DMS 273 (cell line): ENCODE data around the gene NCKAP1.
"Not testable (repeated sequence)": the region's sequence is repeated elsewhere in the genome, so short reads cannot be mapped to it uniquely, and the experiment has no call there.

ENCODE experiments used
- DNase-seq: peaks from one replicate; lab custom pipeline; 2025; ENCODE audit not compliant: unreplicated experiment; lab: John Stamatoyannopoulos, UW

NCKAP1 gene

DNA sequence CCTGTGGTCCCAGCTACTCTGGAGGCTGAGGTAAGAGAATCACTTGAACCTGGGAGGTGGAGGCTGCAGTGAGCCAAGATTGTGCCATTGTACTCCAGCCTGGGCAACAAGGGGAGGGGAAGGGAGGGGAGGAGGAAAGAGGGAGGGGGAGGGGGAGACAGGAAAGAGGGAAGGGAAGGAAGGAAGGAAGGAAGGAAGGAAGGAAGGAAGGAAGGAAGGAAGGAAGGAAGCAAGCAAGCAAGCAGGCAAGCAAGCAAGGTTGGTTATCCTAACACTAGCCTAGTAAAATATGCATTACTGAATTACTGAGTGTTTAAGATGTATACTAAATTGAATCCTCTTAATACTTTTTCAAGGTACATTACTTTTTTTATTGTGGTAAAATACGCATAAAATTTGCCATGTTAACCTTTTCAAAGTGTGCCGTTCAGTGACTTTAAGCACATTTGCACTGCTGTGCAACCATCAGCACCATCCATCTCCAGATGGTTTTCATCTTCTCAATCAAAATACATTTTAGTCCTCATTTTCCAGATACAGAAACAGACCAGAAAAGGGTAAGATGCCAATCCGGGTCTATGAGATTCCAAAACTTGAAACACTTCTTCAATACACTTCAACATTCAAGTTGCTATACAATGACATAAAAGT, 28.9 kb downstream of the NCKAP1 start:
- no peak for DNase-seq

DNA sequence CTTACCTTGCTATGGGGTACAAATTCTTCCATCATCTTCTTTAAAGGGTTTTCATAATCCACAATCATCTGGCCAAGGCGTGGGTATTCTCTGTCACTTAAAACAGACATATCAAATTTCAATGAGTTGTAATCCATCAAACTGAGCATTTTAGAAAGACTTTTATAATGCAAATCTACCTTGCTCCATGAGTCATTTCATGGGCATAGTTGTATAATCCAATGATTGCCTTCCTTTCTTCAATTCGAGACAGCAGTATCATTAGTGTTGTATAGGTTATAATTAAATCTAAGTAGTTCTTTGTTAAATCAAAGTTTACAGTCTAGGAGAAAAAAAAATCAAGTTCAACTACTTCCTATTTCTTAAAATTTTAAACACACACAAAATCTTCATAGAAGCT, 36.3 kb downstream of the NCKAP1 start:
- no peak for DNase-seq

DNA sequence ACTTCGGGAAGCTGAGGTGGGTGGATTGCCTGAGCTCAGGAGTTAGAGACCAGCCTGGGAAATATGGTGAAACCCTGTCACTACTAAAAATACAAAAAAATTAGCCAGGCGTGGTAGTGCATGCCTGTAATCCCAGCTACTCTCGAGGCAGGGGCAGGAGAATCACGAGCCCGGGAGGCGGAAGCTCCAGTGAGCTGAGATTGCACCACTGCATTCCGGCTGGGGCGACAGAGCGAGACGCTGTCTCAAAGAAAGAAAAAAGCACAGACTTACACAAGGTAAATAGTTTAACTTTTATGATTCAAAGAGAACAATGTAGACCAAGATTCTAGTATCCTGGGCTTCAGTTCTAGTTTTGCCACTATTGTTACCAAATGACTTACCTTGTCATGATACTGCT, 37.4 kb downstream of the NCKAP1 start:
- no peak for DNase-seq

DNA sequence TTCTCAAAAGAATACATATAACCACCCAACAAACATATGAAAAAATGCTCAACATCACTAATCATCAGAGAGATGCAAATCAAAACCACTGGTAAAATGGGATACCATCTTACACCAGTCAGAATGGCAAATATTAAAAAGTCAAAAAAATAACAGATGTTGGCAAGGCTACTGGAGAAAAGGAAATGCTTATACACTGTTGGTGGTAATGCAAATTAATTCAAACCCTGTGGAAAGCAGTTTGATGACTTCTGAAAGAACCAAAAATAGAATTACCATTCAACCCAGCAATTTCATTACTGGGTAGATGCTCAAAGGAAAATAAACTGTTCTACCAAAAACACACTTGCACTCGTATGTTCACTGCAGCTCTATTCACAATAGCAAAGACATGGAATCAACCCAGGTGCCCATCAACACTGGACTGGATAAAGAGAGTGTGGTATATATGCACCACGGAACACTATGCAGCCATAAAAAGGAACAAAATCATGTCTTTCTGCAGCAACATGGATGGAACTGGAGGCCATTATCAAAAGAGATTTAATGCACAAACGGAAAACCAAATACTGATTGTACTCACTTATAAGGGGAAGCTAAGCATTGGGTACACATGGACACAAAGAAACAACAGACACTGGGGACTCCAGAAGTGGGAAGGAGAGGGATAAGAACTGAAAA, 38.8 kb downstream of the NCKAP1 start:
- DNase-seq = no peak

DNA sequence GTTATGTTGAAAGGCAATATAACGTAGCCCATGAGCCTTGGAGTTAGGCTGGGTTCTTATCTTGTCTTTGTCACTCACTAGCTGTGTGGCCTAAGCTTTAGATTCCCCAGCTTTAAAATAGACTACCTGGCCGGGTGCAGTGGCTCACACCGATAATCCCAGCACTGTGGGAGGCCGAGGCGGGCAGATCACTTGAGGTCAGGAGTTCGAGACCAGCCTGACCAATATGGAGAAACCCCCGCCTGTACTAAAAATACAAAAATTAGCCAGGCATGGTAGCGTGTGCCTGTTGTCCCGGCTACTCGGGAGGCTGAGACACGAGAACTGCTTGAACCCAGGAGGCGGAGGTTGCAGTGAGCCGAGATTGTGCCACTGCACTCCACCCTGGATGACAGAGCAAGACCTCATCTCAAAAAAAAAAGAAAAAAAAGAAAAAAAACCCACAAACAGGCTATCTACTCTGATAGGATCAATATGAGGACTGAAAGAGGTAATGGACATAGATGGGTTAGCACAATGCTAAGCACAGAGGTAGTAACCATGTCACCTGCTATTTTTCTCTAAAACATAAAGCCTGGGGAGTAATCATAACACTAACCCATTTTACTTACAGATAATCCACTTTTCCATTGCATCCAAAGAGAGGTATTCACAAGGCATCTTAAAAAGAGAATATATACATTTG, 43.9 kb downstream of the NCKAP1 start:
- no peak for DNase-seq

DNA sequence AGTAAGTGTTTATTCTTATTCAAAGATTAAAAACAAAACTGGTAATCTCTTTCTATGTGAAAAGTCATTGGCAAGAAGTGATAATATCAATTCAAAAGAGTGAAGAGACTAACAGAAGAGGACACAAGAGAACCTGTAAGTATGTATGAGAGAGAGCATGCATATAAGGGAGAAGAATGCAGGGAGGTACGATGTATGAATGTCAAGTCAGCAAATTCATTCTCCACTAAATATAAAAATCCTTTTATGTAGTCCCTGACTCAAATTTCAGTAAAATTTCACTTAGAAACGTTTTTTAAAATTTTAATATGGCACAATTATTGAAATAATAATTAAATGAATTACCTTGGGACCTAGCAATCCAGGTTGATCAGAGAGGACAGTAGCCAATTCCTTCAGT, 55.3 kb downstream of the NCKAP1 start:
- DNase-seq = no peak

DNA sequence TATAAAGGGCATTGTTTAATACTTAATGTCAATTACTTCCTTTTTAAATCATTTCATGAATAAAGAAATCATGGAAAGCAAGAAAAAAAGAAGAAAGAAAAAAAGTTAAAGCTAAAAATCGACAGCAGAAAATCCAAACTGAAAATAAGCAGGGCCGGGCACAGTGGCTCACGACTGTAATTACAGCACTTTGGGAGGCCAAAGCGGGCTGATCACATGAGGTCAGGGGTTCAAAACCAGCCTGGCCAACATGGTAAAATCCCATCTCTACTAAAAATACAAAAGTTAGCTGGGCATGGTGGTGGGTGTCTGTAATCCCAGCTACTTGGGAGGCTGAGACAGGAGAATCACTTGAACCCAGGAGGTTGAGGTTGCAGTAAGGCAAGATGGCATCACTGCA, 56.8 kb downstream of the NCKAP1 start:
- peak; percentile 6 for DNase-seq

DNA sequence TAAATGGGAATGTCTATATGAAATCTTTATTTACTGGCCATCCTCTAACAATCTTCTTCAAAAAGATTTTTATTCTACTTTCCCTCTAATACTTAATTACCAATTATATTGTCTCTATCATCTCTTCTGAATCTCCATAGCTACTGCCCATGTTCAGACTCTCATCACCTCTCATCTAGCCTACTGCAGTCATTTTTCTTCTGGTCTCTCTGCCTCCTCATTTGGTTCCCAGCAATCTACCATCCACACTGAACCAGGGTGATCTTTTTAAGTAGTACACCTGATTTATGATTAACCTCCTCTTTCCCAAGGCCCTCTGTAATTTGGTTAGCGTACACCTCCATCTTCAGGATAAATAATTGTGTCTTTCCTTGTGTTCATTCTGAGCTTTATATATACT, 57.6 kb downstream of the NCKAP1 start:
- no peak for DNase-seq

DNA sequence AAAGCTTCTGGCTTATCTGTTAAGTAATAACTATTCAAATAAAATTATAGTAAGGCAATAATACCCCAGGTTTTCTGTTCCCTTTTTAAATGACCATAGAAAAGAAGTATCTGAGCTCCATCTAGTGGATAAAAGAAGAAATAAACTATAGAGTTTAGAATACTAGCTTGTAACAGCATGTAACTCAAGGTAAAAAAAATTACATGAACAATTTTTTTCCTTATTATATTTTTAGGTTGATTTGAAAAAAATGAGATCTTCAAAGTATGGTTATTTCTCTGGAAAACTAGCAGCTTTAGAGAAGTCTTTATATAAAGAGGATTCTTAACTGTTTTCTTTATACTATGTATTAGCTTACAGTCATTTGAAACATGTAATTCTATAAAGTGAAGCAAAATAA, 58.1 kb downstream of the NCKAP1 start:
- DNase-seq = peak; percentile 72

DNA sequence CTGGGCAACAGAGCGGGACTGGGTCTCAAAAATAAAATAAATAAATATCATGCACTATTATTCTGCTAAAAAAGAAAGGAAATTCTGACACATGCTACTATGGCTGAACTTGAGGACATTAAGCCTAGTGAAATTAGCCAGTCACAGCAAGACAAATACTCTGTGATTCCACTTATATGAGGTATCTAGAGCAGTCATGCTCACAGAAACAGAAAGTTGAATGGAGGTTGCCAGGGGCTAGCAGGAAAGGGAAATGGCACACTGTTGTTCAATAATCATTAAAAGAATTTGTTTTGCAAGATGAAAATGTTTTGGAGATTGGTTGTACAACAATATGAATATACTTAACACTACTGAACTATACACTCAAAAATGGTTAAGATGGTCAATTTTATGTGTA, 60.8 kb downstream of the NCKAP1 start:
- no peak for DNase-seq

DNA sequence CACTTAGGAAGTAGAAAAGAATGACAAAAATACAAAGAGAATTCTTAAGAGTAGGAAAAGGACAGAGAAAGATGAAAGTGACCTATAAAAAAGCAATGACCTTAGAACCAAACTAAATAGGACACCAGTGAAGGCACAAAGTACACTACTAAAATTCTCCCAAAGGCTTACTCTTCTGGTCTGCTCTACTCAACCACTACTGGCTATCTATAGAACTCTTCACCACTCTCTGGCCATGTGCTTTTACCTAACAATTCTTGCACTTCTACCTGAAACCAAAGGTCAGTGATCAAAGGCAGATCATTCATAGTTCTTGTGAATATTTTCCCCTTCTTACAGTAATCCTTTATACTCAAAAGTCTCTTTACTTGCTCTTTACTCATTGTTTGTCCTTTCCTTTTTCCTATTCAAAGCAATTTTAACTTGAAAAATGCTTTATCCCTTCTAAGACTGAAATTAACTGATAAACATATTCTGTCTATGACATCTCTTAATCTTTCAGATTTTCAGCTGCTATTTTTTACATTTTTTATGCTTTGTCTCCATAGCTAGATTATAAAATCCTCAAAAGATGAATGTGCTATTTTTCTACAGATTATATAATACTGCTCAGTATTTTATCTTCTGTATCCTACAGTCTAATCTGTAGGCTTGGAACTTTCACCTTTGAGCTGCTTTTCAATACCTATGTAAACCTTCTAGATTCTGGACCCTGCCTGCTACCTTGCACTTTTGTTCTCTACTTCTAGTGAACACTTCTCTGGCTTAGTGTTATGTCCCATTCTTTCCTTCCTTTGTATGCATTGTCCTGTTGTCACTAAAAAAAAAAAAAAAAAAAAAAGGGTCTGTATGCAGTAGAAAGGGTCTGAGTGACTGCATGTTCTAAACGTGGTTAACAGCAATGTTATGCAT, 64.6 kb downstream of the NCKAP1 start:
- DNase-seq = no peak

DNA sequence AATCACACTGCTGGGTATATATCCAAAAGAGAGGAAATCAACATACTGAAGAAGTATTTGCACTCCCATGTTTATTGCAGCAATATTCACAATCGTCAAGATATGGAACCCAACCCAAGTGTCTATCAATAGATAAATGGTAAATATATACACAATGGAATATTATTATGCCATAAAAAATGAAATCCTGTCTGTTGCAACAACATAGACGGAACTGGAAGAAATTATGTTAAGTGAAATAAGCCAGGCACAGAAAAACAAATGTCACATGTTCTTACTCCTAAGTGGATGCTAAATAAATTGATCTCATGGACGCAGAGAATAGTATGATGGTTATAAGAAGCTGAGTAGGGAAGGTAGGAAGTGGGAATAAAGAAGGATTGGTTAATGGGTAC, 65.7 kb downstream of the NCKAP1 start:
- no peak for DNase-seq

DNA sequence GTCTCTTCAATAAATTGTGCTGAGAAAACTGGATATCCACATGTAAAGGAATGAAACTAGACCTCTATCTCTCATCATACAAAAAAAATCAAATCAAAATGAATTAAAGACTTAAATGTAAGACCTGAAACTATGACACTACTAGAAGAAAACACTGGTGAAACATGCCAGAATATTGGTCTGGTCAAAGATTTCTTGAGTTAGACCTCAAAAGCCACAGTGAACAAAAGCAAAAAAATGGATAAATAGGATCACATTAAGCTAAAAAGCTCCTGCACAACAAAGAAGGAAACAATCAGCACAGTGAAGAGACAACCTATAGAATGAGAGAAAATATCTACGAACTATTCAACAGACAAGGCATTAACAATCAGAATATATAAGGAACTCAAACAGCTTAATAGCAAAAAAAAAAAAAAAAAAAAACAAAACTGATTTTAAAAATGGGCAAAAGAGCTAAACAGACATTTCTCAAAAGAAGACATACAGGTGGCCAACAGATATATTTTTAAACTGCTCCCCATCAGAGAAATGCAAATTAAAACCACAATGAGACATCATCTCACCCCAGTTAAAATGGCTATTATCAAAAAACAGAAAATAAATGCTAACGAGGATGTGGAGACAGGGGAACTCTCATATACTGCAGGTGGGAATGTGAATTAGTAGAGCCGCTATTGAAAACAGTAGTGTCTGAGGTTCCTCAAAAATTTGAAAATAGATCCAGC, 66.3 kb downstream of the NCKAP1 start:
- DNase-seq = no peak

DNA sequence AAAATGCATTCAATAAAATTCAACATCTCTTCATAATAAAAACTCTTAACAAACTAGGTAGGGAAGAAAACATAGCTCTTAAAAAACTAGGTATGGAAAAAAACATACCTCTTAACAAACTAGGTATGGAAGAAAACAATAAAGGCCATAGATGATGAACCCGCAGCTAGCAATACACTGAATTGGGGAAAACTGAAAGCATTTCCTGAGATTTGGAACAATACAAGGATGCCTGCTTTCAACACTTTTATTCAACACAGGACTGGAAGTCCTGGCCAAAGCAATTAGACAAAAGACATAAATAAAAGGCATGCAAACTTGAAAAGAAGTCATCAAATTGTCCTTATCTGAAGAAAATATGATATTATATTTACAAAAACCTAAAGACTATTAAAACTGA, 67.8 kb downstream of the NCKAP1 start:
- no peak for DNase-seq

DNA sequence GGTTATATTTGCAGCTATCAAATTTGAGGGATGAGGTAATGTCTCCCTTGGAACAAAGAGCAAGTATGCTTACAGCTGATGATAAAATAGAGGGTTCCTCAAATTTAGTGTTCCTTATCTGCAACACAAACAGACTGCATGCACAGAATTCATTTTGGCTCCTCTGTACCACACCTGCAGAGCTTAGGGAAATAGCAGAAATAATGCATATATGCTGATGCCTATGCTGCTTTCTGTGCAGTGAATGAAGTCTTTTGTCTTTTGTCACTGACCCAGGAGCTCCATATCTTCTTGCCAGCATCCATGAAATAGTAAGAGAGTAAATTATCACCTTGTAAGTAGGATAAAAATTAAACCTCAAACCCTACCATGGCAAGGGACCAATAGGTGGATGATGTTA, 69.8 kb downstream of the NCKAP1 start:
- no peak for DNase-seq

DNA sequence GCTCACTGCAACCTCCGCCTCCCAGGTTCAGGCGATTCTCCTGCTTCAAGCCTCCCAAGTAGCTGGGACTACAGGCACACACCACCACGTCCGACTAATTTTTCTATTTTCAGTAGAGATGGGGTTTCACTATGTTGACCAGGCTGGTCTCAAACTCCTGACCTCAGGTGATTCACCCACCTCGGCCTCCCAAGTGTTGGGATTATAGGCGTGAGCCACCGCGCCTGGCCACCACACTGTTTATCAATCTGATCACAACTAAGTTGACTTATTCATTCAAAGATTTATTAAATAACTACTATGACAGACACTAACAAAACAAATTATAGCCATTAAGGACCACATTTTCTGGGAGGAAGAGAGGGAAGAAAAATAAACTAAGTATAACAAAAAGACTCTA, 71.9 kb downstream of the NCKAP1 start:
- DNase-seq = not testable (repeated sequence)

DNA sequence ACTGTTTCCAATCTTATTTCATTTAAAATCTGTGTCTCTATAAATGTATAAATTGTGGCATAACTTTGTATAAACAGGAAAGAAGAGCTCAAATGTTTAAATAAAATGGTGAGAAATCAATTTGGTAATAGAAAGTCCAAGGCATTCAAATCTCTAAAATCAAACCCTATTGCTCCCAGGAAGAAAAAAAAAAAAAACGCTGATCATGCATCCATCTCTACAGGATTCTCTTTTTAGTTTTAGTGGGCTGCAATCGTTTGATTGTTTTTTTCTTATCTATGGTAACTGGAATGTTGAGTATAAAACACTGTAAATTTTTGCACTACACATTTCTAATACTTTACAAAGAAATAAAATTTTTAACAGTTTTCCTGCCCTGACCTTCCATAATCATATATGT, 75.6 kb downstream of the NCKAP1 start:
- no peak for DNase-seq

DNA sequence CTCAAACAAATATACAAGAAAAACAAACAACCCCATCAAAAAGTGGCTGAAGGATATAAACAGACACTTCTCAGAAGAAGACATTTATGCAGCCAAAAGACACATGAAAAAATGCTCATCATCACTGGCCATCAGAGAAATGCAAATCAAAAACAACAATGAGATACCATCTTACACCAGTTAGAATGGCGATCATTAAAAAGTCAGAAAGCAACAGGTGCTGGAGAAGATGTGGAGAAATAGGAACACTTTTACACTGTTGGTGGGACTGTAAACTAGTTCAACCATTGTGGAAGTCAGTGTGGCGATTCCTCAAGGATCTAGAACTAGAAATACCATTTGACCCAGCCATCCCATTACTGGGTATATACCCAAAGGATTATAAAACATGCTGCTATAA, 77.4 kb downstream of the NCKAP1 start:
- DNase-seq = not testable (repeated sequence)

DNA sequence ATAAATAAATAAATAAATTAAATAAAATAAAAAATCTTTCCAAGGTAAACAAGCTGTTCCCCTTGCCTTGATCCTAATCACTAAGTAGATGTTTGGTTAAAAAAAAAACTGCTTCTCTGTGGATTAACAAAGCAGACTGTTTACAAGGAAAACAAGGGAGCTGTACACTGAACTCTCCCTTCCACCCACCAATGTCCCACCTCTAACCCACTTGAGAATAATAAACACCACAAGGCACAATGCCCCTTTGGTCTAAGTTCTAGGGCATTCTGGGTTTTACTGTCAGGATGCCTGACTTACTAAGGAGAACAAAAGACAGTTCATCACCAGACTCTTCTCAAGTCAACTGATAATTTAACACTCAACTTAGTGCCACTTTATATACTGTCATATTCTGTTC, 83.5 kb downstream of the NCKAP1 start:
- no peak for DNase-seq

DNA sequence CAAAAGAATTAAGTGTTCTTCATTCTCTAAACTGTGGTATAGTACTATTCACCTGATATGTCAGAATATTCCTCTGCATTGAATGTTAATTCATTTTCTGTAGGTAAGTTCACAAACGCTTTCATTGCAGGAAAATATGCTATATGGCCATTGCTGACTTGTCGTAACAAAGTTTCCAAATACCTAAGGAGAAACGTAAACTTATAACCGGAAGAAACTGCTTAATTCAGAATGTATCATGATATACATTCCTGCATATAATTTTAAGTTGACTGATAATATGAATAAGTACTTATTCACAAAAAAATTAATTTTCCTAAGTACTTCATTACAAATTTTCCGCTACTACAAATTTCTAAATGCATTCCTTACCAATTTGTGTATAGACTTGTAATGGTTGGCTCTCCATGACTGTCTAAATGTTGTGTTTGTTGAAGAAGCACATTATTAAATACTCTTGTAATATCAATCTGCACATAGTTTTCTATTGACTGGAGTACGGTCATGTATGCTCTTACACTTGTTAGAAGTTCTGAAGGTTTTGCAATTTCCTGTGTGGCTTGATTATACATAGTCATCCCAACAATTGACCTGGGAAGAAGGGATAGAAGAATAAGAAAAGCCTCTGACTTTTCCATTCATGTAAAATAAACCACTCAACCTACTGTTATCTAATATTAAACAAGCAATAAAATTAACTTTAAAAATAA, 85.4 kb downstream of the NCKAP1 start:
- DNase-seq = no peak
